ENCODE data around the gene GET3. TPM values are rescaled to one million over a fixed set of nuclear protein-coding genes. Genes with fewer than 3 reads are reported as not detected.

The GET3 gene
- total and polyA plus RNA-seq, 2 of the 4 experiments (the other 2 are of a cell fraction): 129 to 152 TPM

- Histone ChIP-seq H2AFZ (replicated peaks; ENCODE audit: low read length, poor library complexity) (peak overlapping the region; percentile 93), H3K9me3 (ENCODE audit: control insufficient read depth, insufficient read depth, low read length) (no peaks in the 10 kb centered on the region), H3K4me2 (ENCODE audit: low read depth, low read length) (peak overlapping the region; percentile 90), H4K20me1 (ENCODE audit: insufficient read depth, low read length) (no peaks in the 10 kb centered on the region; the same call in 1 of the 2 replicates), H3K36me3 (ENCODE audit: control insufficient read depth, insufficient read depth, low read length) (peaks cover 21% of the 10 kb centered on the region), H2BK20ac (ENCODE audit: low read depth, low read length) (no peak overlapping the region), H2BK5ac (ENCODE audit: low read depth, low read length, poor library complexity, severe bottlenecking) (no peak overlapping the region), H3K4me1 (ENCODE audit: control insufficient read depth, insufficient read depth, low read length) (peaks cover 2% of the 10 kb centered on the region; the same call in 1 of the 2 replicates), H4K5ac (ENCODE audit: low read depth, low read length) (no peak overlapping the region), H3K18ac (ENCODE audit: low read depth, low read length) (no peak overlapping the region), H3K23ac (ENCODE audit: low read depth, low read length) (no peak overlapping the region), H4K91ac (ENCODE audit: insufficient read depth, low read depth, low read length) (no peak overlapping the region; the same call in 1 of the 2 replicates), H3K14ac (replicated peaks; ENCODE audit: low read depth, low read length) (no peak overlapping the region), H3K4ac (ENCODE audit: low read depth, low read length) (no peak overlapping the region), H3K9ac (ENCODE audit: low read depth, low read length) (peak overlapping the region; percentile 64), H2BK15ac (ENCODE audit: low read depth, low read length) (no peak overlapping the region), H3K4me3 (ENCODE audit: insufficient read depth, low read depth, low read length) (peak overlapping the region; percentile 80), H3K27ac (ENCODE audit: insufficient read depth, low read length) (peak overlapping the region; percentile 40; the same call in 1 of the 2 replicates), H3K56ac (ENCODE audit: extremely low read depth, insufficient read depth, low read length) (no peak overlapping the region), H4K8ac (ENCODE audit: low read depth in 2 of 2, low read length in 2 of 2) (peak overlapping the region; percentile 88 to 97; a peak in 2 of 4 replicates), H3K79me1 (ENCODE audit: low read depth in 1 of 2, low read length in 2 of 2) (peaks cover 7 to 27% of the 10 kb centered on the region in 2 experiments), H3K9me1 (ENCODE audit: insufficient read depth, low read length) (no peaks in the 10 kb centered on the region; the same call in 1 of the 2 replicates), H2AK9ac (replicated peaks; ENCODE audit: low read depth, low read length, poor library complexity) (peak overlapping the region; percentile 89), H3K27me3 (ENCODE audit: control insufficient read depth, insufficient read depth, low read length) (no peaks in the 10 kb centered on the region), H2BK120ac (ENCODE audit: low read depth, low read length) (no peak overlapping the region), H2AK5ac (ENCODE audit: low read depth, low read length) (no peak overlapping the region)
- dilution Hi-C loops (cut with HindIII; ENCODE audit: low sequenced_read_pairs, unreplicated experiment): no loop called here
- ATAC-seq (ENCODE audit: low read depth) (no peak; the same call in 1 of the 2 replicates), DNase-seq (no peak)
- ChIA-PET CTCF (no interaction called here), POLR2A (ENCODE audit: unreplicated experiment) (interaction anchor here (0.6 to 0.8 kb wide), 2 partner anchors 11 to 85 kb away, joined by 3 to 6 read pairs; partner anchors contain the start of genes ZNF490 and ZNF791)
- in situ Hi-C loops (cut with MboI; ENCODE audit: low sequenced_read_pairs): no loop called here
- no TSS peak for BruUV-seq (replicated peaks)
- WGBS, 2 experiments (ENCODE audit: extremely low coverage in 2 of 2, insufficient read length in 1 of 2): 4% methylated on average over 23 of the region's 36 CpGs; no CpG with 5 or more reads in 1 of the 2 experiments
- intact Hi-C loops (cut with micrococcal nuclease): no loop called here
- TF ChIP-seq BHLHE40 (IDR thresholded peaks at IDR 0.05; ENCODE audit: low read depth, low read length) (no peak), FOS (IDR thresholded peaks at IDR 0.05; ENCODE audit: low read depth, low read length) (no peak), RCOR1 (IDR thresholded peaks at IDR 0.05; ENCODE audit: insufficient replicate concordance, low read length) (no peak), RAD21 (IDR thresholded peaks at IDR 0.05; ENCODE audit: low read length) (no peak), CEBPB (IDR thresholded peaks at IDR 0.05; ENCODE audit: low read depth, low read length) (no peak), POLR2A (IDR thresholded peaks at IDR 0.05; ENCODE audit: low read depth, low read length) (no peak), RFX5 (IDR thresholded peaks at IDR 0.05; ENCODE audit: low read depth, low read length) (no peak), CTCF (conservative IDR thresholded peaks at IDR 0.05; ENCODE audit: low read depth, low read length) (no peak), SMC3 (IDR thresholded peaks at IDR 0.05; ENCODE audit: low read depth, low read length) (no peak), MAZ (IDR thresholded peaks at IDR 0.05; ENCODE audit: borderline replicate concordance, low read depth, low read length) (no peak), NFE2L2 (IDR thresholded peaks at IDR 0.05; ENCODE audit: low read depth, low read length) (no peak), USF2 (IDR thresholded peaks at IDR 0.05; ENCODE audit: low read depth, low read length) (no peak), MXI1 (IDR thresholded peaks at IDR 0.05; ENCODE audit: borderline replicate concordance, low read depth, low read length) (no peak), CHD1 (IDR thresholded peaks at IDR 0.05; ENCODE audit: low read depth, low read length) (no peak), MAFK (IDR thresholded peaks at IDR 0.05; ENCODE audit: low read depth, low read length) (no peak)
- TF ChIP-seq, protein P1, sequence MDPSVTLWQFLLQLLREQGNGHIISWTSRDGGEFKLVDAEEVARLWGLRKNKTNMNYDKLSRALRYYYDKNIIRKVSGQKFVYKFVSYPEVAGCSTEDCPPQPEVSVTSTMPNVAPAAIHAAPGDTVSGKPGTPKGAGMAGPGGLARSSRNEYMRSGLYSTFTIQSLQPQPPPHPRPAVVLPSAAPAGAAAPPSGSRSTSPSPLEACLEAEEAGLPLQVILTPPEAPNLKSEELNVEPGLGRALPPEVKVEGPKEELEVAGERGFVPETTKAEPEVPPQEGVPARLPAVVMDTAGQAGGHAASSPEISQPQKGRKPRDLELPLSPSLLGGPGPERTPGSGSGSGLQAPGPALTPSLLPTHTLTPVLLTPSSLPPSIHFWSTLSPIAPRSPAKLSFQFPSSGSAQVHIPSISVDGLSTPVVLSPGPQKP (IDR thresholded peaks at IDR 0.05; ENCODE audit: borderline replicate concordance, low read depth, low read length): no peak
Observed at GRCh38 chr19:12695997-12696365, 41.3 kb upstream of the GET3 start.
